Embryonic facial prominence (tissue), 1 donor: ENCODE measurements around the gene STING1.
"Not testable (repeated sequence)": the region's sequence is repeated elsewhere in the genome, so short reads cannot be mapped to it uniquely, and the experiment has no call there.

Source experiments
- DNase-seq: peaks from one replicate; pipeline ENCODE4 v3.0.0-alpha.2; 2016; ENCODE audit errors: extremely low spot score

The STING1 gene

GRCh38 chr5:139482050-139482889 is at the start of gene STING1:
Gene STING1, minus strand, starts transcription at chr5:139482758. Its CDS starts 1,054 bp downstream, at chr5:139481704.
- DNase-seq, result peak; percentile 80

- no peak for DNase-seq
Observed at GRCh38 chr5:139531772-139532169, 49.2 kb upstream of the STING1 start.

GRCh38 chr5:139530079-139530478 is 47.5 kb upstream of the STING1 start:
- DNase-seq, result not testable (repeated sequence)

GRCh38 chr5:139528695-139529094 is 46.1 kb upstream of the STING1 start:
- DNase-seq, result not testable (repeated sequence)

GRCh38 chr5:139527896-139528467 is 45.4 kb upstream of the STING1 start:
- not testable (repeated sequence) for DNase-seq

DNA sequence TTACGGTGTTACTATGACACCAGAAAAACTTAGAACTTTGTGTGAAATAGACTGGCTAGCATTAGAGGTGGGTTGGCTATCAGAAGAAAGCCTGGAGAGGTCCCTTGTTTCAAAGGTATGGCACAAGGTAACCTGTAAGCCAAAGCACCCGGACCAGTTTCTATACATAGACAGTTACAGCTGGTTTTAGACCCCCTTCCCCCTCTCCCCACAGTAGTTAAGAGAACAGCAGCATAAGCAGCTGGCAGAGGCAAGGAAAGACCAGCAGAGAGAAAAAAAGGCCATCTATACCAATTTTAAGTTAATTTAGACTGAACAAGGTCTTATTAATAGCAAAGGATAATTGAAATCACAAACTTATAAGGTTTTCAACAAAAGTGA is 44.5 kb upstream of the STING1 start:
- not testable (repeated sequence) for DNase-seq

DNA sequence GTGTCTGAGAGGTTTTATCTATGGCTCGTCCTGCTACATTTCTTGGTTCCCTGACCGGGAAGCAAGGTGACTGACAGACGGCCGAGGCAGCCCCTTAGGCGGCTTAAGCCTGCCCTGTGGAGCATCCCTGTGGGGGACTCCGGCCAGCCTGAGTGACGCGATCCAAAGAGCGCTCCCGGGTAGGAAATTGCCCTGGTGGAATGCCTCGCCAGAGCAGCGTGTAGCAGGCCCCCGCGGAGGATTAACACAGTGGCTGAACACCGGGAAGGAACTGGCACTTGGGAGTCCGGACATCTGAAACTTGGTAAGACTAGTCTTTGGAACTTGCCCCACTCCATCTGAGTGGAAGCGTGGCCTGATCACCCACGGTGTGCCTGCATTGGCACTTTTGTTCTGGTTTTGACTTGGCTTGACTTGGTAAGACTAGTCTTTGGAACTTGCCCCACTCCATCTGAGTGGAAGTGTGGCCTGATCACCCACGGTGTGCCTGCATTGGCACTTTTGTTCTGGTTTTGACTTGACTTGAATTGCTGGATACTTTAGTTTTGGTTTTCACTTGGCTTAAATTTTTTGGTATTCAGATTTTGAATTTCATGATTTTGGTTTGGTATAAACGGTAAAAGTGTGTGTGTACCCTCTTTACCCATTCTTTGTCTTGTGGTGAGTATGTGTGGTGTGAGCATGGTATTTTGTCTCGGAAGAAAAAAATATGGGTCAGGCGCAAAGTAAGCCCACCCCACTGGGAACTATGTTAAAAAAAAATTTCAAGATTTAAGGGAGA is 43.9 kb upstream of the STING1 start:
- not testable (repeated sequence) for DNase-seq

GRCh38 chr5:139525586-139526308 is 43.2 kb upstream of the STING1 start:
- DNase-seq, result not testable (repeated sequence)

DNA sequence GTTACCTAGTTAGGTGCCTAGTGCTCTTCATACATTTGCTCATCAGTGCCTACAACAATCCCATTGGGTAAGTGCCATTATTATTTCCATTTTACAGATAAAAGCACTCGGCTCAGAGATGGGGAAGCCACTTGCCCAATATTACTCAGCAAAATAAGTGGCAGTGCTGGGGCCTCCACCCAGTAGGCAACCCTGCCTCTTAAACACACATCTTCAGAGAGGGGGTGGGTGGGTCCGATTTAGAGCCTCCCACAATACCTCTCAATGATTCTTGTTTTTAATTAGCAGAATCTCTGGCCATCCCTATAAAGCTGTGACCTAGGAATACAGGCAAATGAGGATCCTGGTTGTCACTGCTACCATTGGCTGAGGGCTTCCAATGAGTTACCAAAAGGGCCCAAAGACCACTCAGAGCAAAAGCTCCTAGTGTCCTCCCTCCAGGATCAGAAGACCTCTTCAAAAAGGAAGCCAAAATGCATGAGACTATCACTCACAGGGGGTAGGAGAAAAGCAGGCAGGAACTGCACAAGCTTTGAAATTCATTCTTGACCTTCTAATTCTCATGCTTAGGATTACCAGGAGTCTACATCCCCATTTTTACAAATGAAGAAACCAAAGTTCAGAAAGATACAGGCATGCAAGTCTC is 42.5 kb upstream of the STING1 start:
- no peak for DNase-seq

GRCh38 chr5:139524446-139524845 is 41.9 kb upstream of the STING1 start:
- DNase-seq, result no peak

DNA sequence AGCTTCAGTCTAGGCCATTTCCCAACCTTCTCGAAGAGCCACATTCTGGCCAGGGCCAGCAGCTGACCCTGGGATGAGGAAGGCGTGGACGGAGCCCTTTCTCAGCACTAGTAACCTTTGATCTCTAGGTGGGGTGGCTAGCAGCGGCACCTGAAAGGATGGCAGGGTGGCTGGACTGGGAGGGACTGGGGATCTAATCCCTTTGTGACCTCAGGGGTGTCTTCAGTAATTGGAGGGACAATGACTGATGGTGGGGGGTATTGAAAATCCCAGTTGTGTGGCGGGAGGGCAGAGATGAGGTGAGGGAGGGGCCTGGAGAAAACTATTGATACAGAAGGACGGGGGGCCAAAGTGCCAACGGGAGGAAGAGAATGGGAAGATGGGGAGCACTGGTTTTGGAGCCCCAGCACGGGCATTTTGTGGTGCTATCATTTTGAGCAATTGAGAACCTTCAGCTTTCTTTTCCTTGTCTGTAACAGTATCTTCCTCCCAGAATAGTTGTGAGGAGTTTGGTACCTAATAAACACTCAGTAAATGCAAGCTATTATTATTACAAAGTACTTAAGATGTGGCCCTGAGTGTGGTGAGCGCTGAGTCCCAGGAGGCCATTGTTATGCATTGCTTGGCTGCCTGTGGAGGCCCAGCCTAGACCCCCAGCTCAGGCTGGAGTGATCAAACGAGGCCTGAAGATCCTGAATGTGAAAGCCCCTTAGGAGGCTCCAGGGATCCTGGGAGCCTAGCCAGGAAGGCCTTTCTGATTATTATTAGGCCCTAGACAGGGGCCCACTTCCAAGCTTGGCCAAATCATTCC is 41.3 kb upstream of the STING1 start:
- DNase-seq, result no peak

DNA sequence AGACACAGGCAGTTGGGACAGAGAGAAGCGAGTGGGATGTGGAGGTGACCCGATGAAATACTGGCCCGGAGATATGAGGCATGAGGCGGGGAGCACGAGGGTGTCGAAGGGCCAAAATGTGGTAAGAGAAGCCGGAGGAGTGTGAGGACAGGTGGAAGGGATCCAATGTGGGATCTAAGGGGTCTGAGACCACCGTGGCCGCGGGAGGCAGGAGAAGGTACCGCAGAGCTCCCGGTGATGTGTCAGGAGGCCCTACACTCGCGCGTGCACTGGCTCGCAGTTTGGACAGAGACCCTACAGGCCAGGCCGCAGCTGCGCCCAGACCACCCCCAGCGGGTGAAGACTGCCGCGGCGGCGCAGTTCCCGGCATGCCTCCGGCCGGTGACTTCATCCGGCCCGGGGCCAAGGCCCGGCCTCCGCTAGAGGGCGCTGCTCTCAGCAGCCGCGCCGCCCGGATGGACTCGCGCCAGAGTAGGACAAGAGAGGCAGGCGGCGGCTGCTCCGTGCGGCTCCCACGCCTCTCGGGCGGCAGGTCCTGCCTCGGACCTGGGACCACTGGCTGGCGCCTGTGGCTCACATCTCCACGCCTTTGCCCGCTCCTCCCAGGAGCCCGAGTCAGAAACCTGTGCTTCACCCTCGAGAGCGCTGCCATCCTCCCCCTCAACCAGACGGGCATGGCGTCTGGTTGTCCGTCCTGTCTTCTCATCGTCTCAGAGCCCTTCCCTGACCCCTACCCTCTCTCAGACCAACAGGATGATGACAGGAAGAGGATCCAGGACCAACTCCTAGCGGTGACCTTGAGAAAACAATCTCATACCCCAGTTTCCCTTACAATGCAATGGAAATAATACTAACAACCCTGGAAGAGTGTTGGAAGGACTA is 35.4 kb upstream of the STING1 start:
- peak; percentile 79 for DNase-seq

- DNase-seq, result no peak
Observed at GRCh38 chr5:139514486-139514856, 31.9 kb upstream of the STING1 start.

DNA sequence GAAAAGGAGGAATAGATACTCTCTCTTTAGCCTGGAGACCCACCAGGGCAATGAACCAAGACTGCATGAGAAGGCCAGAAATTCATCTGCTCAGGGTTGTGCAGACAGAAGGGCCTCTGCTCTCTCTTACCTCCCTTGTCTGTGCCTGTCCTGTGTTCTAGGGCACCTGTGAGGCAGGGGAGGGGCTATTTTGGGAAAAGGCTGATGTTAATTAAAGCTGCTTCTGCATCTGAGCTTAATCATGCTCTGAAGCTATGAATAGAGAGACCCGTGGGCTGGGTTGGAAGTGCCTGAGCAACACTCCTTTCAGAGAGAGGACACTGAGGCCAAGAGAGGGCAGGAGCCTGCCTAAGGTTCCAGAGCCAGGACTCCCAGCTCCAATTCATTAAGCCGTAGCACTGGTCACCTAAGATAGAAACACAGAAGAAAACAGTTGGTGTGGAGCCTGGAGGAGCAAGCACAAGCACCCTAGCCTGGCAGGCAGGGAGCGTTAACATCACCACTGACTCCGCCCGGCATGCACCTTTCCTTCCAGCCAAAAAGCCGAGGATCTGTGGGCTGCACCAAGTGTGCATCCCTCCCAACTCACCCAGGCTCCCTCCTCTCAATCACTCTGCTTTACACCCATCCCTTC is 31.4 kb upstream of the STING1 start:
- DNase-seq, result no peak

GRCh38 chr5:139513434-139513833 is 30.9 kb upstream of the STING1 start:
- peak; percentile 14 for DNase-seq

DNA sequence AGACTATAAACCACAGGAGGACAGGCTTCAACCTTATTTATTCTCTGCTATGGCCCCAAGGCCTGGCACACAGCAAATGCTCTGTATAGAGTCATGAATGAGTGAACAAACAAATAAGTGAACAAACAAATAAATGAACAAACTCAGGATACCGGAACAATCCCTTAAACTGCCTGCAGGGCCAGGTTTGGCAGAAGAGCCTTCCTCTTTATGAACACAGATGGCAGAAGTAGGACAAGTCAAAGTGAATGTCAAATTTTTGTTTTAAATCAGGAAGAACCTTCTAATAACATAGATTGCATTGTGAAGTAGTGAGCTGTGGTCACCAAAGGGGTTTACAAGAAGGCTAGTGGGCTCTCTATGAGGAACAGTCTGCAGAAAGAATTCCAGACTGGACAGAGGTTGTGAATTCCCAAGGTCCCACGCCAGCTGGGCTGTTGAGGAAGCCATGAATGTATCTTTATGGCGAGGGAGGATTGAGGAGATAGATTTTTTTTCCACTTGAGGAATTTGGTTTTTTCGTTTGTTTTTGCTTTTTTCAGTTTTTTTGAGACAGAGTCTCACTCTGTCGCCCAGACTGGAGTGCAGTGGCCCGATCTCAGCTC is 30.3 kb upstream of the STING1 start:
- no peak for DNase-seq

DNA sequence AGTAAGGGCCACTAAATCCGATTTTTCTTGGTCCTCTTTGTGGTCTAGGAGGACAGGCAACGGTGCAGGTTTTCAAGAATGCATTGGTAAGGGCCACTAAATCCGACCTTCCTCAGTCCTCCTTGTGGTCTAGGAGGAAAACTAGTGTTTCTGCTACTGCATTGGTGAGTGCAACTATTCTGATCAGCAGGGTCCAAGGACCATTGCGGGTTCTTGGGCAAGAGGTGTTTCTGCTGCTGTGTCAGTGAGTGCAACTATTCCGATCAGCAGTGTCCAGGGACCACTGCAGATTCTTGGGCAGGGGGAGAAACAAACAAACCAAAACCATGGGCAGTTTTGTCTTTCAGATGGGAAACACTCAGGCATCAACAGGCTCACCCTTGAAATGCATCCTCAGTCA is 22.2 kb upstream of the STING1 start:
- DNase-seq, result not testable (repeated sequence)

- not testable (repeated sequence) for DNase-seq
Observed at GRCh38 chr5:139503879-139504278, 21.3 kb upstream of the STING1 start.
